NOMO-1 treated with dmso at 0.1 percent for 144 hours (cell line): ENCODE data around the gene KCNT1.
"Not testable (repeated sequence)": the region's sequence is repeated elsewhere in the genome, so short reads cannot be mapped to it uniquely, and the experiment has no call there.

Experiments
- DNase-seq: peaks from one replicate; lab custom pipeline; 2025; ENCODE audit not compliant: unreplicated experiment; lab: John Stamatoyannopoulos, UW

KCNT1 gene

DNA sequence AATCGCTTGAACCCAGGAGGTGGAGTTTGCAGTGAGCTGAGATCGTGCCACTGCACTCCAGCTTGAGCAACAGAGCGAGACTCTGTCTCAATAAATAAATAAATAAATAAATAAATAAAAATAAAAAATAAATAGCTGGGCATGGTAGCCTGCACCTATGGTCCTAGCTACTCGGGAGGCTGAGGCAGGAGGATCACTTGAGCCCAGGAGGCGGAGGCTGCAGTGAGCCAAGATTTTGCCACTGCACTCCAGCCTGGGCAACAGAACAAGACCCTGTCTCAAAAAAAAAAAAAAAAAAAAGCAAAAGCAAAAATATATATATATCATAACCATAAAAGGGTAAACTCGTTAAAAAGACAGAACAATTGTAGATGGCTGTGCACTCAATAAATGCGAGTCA is 29.2 kb upstream of the KCNT1 start:
- not testable (repeated sequence) for DNase-seq

DNA sequence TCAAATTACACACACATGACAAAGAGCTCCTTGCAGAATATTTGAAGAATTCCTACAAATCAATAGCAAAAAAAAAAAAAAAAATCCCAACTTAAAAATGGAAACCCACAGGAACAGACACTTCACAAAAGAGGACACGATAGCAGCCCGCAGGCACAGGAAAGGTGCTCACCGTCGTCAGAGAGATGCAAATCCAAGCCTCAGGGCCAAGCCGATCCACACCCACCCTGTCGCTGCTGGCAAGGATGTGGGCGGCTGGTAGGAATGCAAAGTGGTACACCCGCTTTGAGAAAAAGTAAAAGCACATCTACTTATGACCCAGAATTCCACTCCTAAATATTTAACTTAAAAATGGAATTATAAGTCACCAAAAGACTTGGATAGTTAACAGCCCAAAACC is 28.0 kb upstream of the KCNT1 start:
- no peak for DNase-seq

DNA sequence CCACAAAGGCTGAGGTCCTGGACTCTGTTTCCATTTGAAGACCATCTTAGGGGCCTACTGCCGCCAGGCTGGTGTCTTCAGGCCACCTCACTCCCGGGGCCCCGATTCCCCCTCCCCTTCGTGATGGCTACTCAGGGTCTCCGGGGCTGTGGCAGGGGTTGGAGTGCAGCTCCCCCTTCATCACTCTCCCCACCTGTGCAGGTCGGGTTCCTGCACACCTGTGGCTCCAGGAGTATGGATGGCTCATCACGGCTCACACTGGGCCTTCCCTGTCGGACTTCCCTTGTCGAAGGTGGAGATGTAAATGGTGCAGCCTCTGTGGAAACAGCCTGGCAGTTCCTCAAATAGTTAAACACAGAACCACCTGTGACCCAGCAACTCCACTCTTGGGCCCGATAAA is 27.0 kb upstream of the KCNT1 start:
- DNase-seq: no peak

GRCh38 chr9:135676891-135677290 is 25.1 kb upstream of the KCNT1 start:
- no peak for DNase-seq

DNA sequence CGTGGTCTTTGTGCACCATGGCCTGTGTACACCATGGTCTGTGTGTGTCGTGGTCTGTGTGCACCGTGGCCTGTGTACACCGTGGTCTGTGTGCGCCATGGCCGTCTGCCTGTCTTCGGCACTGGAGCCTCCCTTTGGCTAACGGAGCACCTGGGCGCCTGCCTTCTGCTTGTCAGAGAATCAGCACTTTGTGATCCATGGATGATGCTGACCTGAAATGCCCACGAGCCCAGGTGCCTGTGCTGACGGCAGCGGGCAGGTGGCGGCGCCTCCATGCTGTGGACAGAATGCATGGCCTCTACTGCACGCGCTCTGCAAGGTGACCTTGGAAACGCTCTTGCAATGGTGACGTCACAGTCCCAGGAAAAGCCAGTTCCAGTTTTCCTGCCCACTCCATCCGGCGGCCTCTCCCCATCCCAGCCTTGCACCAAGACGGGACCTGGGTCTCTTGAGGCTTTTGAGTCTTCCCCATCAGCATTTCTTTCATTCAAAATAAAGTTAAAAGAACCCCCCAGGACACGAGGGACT is 24.3 kb upstream of the KCNT1 start:
- no peak for DNase-seq

- no peak for DNase-seq
These were observed 23.6 kb upstream of the KCNT1 start for GRCh38 chr9:135678236-135679017.

GRCh38 chr9:135680056-135680455 is 21.9 kb upstream of the KCNT1 start:
- no peak for DNase-seq

DNA sequence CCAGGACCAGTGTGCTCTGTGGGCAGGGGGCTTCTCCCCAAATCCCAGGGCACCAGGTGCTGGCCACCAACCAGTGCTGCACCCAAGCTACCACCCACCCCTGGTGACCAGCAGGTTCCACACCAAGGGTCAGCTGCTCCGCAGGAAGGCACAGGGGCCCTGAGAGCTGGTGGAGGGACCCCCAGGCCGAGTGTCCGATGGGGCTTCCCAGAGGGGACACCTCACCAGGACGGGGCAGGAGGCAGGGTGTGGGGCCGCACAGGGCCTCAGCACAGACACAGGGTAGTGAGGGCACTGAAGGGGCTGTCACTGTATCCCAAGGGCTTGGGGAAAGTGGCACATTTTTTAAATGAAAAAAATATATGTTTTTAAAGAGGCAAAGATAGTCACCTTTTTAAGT is 20.8 kb upstream of the KCNT1 start:
- DNase-seq: no peak

DNA sequence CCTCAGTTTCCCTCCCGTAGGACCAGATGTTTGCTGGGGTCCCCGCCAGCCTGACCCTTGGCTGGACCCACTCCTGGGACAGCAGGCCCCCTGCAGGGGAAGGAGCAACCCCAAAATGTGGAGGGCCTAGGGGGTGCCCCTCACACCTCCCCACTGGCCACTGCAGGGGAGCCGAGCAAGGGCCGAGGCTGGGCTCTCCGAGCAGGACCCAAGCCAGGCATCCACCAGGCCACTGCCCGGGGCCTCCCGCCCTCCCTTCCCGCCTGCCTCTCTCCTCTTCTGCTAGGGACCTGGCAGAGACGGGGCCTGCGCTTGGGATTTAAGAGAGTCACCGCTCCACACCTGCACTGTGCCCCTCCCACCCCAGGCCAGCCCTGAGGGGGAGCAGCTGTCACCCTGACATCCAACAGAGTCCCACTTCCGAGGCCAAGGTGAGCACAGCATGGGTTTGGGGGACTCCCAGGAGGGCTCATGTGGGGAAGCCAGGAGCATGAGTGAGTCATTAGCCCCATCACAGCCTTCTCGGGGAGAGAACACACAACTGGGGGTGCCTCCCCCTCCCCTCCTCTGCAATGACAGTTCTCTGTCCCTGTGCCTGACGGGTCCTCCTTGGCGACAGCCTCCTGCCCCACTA is 18.5 kb upstream of the KCNT1 start:
- DNase-seq: no peak

DNA sequence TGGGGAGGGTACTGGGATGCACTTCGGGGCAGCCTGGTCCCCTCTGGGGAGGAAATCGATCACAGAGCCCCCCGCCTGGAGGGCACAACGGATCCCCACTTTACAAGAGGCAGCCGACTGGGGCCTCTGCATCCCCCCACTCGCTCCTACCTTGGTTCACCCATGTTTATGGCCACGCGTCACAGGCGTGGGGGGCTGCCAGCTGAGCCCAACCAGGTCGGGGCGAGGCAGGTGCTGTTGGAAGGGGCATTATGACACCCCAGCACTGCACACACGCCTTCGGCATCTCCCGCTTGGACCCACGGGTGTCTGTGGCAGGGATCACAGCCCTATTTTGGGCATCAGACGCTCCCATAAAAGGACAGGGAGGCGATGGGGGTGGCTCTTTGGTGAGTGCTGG is 17.3 kb upstream of the KCNT1 start:
- DNase-seq: no peak

DNA sequence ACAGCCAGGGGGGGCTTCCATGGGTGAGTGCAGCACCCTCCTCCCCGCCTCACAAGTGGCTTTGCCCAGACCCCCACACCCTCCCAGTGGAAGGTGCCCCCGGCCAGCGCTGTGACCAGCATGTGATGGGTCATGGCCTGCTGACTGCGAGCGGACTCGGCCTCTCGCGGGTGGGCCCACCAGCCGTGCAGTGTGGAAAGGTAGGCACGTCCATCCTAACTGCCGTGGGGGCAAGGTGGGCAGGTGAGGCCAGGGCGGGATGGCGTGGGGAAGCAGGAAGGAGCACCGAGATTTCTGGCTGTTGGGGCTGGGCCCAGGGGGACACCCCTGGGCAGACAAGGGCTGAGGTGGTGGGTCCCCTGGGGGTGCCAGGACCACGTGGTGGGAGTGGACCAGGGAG is 14.8 kb upstream of the KCNT1 start:
- no peak for DNase-seq

DNA sequence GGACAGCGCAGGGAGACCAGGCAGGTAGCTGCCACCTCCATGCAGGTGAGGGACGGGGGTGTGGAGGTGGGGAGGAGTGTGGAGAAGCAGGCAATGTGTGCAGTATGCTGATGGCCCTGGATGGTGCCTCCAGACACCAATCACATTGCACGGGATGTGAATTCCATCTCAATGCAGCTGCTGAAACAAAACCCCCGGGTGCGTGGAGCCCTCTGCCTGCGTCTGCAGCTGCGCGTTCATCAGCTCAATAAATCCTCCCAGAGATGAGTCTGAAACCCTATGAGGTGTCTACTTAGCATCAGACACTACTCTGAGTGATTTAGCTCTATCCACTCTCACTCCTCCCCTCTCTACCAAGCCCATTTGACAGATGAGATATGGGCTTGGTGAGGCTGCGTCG is 13.0 kb upstream of the KCNT1 start:
- no peak for DNase-seq

DNA sequence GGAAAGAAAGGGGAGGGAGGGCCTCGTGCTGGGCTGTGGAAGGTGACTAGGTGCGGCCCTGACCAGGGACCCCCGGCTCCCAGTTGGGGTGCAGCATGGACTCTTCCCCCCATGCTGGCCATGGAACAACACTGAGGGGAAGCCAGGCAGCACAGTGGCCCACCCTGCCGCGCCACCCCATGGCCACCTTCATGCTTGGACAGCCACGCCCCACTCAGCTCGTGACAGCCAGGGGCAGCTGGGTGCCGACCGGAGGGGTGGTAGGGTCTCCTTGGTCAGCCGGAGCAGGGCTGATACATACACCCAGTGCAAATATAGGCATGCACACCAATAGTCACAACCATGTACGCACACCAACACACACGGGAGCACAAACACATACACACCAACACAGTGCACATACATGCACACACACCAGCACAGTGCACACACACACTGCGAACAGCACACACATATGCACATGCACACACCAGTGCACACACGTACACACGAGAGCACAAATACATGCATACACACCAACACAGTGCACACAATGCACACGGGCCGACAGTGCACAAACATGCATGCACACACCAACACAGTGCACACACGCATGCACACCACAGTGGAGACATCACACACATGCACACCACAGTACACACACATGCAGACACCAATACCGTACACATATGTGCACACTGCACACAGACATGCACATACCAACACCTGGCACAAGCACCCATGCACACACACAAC is 11.0 kb upstream of the KCNT1 start:
- DNase-seq: no peak

DNA sequence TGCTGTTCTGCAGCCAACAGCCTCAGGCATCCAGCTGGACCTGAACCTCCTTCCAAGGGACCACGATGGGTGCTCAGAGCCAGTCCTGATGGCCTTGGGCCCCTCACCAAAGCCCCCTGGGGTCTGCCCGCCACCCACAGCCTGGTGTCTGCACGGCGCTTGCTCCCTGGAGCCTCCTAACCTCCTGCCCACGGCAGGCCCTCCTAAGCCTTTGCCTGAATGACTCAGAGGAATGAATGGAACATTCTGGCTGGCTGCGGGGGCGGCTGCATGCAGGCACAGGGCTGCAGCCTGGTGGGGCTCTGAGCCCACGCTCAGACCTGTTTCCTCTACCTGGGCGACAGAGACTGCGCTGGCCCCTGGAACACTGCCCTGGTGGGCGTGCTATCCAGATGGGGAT is 9.6 kb upstream of the KCNT1 start:
- DNase-seq: no peak

- DNase-seq: no peak
These were observed 8.7 kb upstream of the KCNT1 start for GRCh38 chr9:135693265-135693664.

DNA sequence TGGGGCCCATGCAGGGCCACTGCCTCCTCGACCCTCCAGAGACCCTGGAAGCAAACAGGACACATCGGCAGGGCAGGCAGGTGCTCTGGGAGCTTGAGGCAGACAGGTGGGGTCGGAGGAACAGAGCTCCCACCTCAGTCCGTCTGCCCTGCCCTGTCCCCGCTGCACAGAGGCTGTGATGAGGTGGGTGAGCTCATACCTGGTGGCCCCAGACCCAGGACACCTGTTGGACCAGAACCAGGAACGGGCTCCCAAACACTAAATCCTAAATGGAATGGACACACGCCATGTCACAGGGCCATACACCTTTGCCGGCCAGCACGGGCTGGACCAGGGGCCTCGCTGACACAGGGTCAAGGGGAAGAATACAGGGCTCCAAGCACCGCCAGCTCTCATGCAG is 8.2 kb upstream of the KCNT1 start:
- no peak for DNase-seq

- no peak for DNase-seq
These were observed 7.6 kb upstream of the KCNT1 start for GRCh38 chr9:135694414-135694813.

- no peak for DNase-seq
These were observed 6.9 kb upstream of the KCNT1 start for GRCh38 chr9:135695036-135695435.

GRCh38 chr9:135695642-135696041 is 6.3 kb upstream of the KCNT1 start:
- DNase-seq: no peak

DNA sequence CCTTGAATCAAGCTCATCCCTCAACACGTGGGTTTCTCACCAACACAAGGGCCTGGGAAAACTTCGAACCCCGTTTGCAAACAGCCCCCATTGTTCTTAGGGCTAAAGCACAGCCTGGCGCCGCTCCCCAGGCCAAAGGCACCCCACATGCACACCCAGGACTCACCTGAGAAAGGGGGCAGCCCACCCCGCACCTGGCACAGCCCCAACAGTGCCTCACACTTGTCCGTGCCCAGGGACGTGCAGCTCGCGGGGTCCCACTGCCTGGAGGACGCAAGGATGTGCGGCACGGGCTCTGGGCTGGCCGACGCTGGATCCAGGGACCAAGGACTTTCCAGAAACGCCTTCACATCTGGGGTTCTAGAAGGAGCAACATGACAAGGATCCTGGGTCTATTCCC is 5.5 kb upstream of the KCNT1 start:
- no peak for DNase-seq

- DNase-seq: no peak
These were observed 4.8 kb upstream of the KCNT1 start for GRCh38 chr9:135697226-135697625.

DNA sequence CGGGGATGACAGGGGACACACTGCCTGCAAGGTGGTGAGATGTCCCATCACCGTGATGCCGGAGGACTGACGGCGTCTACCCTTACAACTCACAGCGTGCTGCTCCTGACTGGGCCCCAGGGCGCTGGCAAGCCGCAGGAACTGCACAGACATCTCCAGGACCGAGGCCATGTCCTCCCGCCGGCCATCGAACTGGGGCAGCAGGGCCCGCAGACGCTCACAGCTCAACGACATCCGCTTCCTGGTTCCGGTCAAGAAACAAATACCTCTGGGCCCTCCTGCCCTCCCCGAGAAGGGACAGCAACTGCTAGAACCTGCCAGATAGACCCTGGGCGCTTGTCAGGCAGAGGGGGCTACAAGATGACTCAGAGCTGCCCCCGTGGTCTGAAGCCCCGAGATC is 3.7 kb upstream of the KCNT1 start:
- no peak for DNase-seq
